ENCODE results near the gene NOC4L.

NOC4L gene

GRCh38 chr12:132140918-132141841 lies 3.1 kb upstream of the NOC4L start:
- TF ChIP-seq ZBTB7A (IDR thresholded peaks at IDR 0.05; ENCODE audit: low read depth) (no peak), CREB1 (IDR thresholded peaks at IDR 0.05; ENCODE audit: low read depth) (no peak), EGR1 (IDR thresholded peaks at IDR 0.05) (no peak), TAF1 (IDR thresholded peaks at IDR 0.05; ENCODE audit: low read depth) (no peak), TEAD4 (IDR thresholded peaks at IDR 0.05) (no peak), FOXM1 (IDR thresholded peaks at IDR 0.05; ENCODE audit: borderline replicate concordance, low read depth) (no peak), NFIC (IDR thresholded peaks at IDR 0.05) (no peak), EP300 (IDR thresholded peaks at IDR 0.05; ENCODE audit: borderline replicate concordance) (no peak), USF1 (IDR thresholded peaks at IDR 0.05) (no peak)
- TF ChIP-seq, protein P1, sequence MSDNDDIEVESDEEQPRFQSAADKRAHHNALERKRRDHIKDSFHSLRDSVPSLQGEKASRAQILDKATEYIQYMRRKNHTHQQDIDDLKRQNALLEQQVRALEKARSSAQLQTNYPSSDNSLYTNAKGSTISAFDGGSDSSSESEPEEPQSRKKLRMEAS (IDR thresholded peaks at IDR 0.05) = no peak
- TF ChIP-seq, protein P2, sequence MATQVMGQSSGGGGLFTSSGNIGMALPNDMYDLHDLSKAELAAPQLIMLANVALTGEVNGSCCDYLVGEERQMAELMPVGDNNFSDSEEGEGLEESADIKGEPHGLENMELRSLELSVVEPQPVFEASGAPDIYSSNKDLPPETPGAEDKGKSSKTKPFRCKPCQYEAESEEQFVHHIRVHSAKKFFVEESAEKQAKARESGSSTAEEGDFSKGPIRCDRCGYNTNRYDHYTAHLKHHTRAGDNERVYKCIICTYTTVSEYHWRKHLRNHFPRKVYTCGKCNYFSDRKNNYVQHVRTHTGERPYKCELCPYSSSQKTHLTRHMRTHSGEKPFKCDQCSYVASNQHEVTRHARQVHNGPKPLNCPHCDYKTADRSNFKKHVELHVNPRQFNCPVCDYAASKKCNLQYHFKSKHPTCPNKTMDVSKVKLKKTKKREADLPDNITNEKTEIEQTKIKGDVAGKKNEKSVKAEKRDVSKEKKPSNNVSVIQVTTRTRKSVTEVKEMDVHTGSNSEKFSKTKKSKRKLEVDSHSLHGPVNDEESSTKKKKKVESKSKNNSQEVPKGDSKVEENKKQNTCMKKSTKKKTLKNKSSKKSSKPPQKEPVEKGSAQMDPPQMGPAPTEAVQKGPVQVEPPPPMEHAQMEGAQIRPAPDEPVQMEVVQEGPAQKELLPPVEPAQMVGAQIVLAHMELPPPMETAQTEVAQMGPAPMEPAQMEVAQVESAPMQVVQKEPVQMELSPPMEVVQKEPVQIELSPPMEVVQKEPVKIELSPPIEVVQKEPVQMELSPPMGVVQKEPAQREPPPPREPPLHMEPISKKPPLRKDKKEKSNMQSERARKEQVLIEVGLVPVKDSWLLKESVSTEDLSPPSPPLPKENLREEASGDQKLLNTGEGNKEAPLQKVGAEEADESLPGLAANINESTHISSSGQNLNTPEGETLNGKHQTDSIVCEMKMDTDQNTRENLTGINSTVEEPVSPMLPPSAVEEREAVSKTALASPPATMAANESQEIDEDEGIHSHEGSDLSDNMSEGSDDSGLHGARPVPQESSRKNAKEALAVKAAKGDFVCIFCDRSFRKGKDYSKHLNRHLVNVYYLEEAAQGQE (IDR thresholded peaks at IDR 0.05; ENCODE audit: low read depth) = no peak

- TF ChIP-seq, protein P2 (IDR thresholded peaks at IDR 0.05; ENCODE audit: low read depth) = no peak
- no peak for TF ChIP-seq CEBPB (IDR thresholded peaks at IDR 0.05)
- TF ChIP-seq, protein P1 (IDR thresholded peaks at IDR 0.05) = no peak
Measured at GRCh38 chr12:132141976-132142678, 2.1 kb upstream of the NOC4L start.

GRCh38 chr12:132142679-132143335 lies 1.4 kb upstream of the NOC4L start:
- TF ChIP-seq YY1 (IDR thresholded peaks at IDR 0.05; ENCODE audit: low read depth) (no peak), NFIC (IDR thresholded peaks at IDR 0.05) (no peak), EGR1 (IDR thresholded peaks at IDR 0.05) (no peak), CREB1 (IDR thresholded peaks at IDR 0.05; ENCODE audit: low read depth) (no peak), USF1 (IDR thresholded peaks at IDR 0.05) (no peak), TCF12 (IDR thresholded peaks at IDR 0.05; ENCODE audit: low read depth) (no peak), EP300 (IDR thresholded peaks at IDR 0.05; ENCODE audit: borderline replicate concordance) (no peak), ZBTB7A (IDR thresholded peaks at IDR 0.05; ENCODE audit: low read depth) (no peak), RAD21 (IDR thresholded peaks at IDR 0.05; ENCODE audit: low read depth) (no peak), FOXM1 (IDR thresholded peaks at IDR 0.05; ENCODE audit: borderline replicate concordance, low read depth) (no peak), TEAD4 (IDR thresholded peaks at IDR 0.05) (no peak), CEBPB (IDR thresholded peaks at IDR 0.05) (no peak), TAF1 (IDR thresholded peaks at IDR 0.05; ENCODE audit: low read depth) (no peak)
- TF ChIP-seq, protein P1 (IDR thresholded peaks at IDR 0.05) = no peak
- TF ChIP-seq, protein P2 (IDR thresholded peaks at IDR 0.05; ENCODE audit: low read depth) = no peak

Measured in Ishikawa (cell line).